CD14-positive monocyte (primary cell): Measurements from ENCODE around the gene RFNG. TPM values are rescaled to one million over a fixed set of nuclear protein-coding genes. Genes with fewer than 3 reads are reported as not detected.

Experiments used
- DNase-seq, 3 donors: peaks; one replicate each; pipeline ENCODE4 v3.0.0-alpha.2; 2011 to 2022
- H2AFZ ChIP-seq: 2 replicates; pipeline ENCODE4 v1.6.0; 2012; ENCODE audit warnings: mild to moderate bottlenecking, low read depth, low read length, inconsistent platforms; ENCODE audit not compliant: insufficient read depth, poor library complexity, severe bottlenecking
- H3K27ac ChIP-seq, 2 donors: 1 replicate in 1 of 2; 2 replicates in 1 of 2; pipeline ENCODE4 v1.5.1; 2012 to 2013; ENCODE audit warnings: low read length in 2 of 2, control low read depth in 1 of 2, inconsistent platforms in 1 of 2, low read depth in 1 of 2, mild to moderate bottlenecking in 1 of 2
- H3K27me3 ChIP-seq, 2 donors: one replicate each; pipeline versions ENCODE4 v1.6.0 to v1.6.1; 2011 to 2013; ENCODE audit warnings: low read length in 2 of 2; ENCODE audit not compliant: control insufficient read depth in 2 of 2, insufficient read depth in 2 of 2
- H3K36me3 ChIP-seq, 2 donors: replicated peaks in 1 of 2; 1 replicate in 1 of 2; 2 replicates in 1 of 2; pipeline versions ENCODE4 v1.5.1 to v1.6.1; 2012 to 2013; ENCODE audit warnings: low read length in 2 of 2, control low read depth in 1 of 2, inconsistent platforms in 1 of 2, mild to moderate bottlenecking in 1 of 2; ENCODE audit not compliant: insufficient read depth in 2 of 2, control insufficient read depth in 1 of 2
- H3K4me1 ChIP-seq, 2 donors: 1 replicate in 1 of 2; 2 replicates in 1 of 2; pipeline versions ENCODE4 v1.5.1 to v1.6.1; 2012 to 2013; ENCODE audit warnings: low read length in 2 of 2, control low read depth in 1 of 2, inconsistent platforms in 1 of 2, mild to moderate bottlenecking in 1 of 2, moderate library complexity in 1 of 2; ENCODE audit not compliant: insufficient read depth in 2 of 2, control insufficient read depth in 1 of 2
- H3K4me2 ChIP-seq: replicated peaks from 2 replicates; pipeline ENCODE3; 2012; ENCODE audit warnings: low read length, moderate library complexity, mild to moderate bottlenecking; ENCODE audit not compliant: poor library complexity, severe bottlenecking; ENCODE audit errors: extremely low read depth
- H3K4me3 ChIP-seq, 3 experiments: fragments of 200-600 bp in 1 of 3; sonication (generic) in 1 of 3; replicated peaks in 1 of 3; 1 replicate in 2 of 3; 2 replicates in 1 of 3; pipeline ENCODE4 v1.5.1; 2011 to 2013; ENCODE audit warnings: low read length in 3 of 3, mild to moderate bottlenecking in 3 of 3, control low read depth in 2 of 3, low read depth in 2 of 3, inconsistent platforms in 1 of 3, moderate library complexity in 1 of 3
- H3K79me2 ChIP-seq: 2 replicates; pipeline ENCODE4 v1.6.0; 2012; ENCODE audit warnings: mild to moderate bottlenecking, control low read depth, inconsistent platforms, low read length, moderate library complexity; ENCODE audit not compliant: insufficient read depth
- H3K9ac ChIP-seq: 2 replicates; pipeline ENCODE4 v1.6.0; 2017; ENCODE audit warnings: low read length, mild to moderate bottlenecking; ENCODE audit not compliant: insufficient read depth, poor library complexity, severe bottlenecking
- H3K9me3 ChIP-seq, 2 donors: replicated peaks in 1 of 2; 1 replicate in 1 of 2; 2 replicates in 1 of 2; pipeline versions ENCODE4 v1.5.1 to v1.6.1; 2012 to 2013; ENCODE audit warnings: low read length in 2 of 2, control low read depth in 1 of 2; ENCODE audit not compliant: control insufficient read depth in 1 of 2, insufficient read depth in 1 of 2
- H4K20me1 ChIP-seq: 2 replicates; pipeline ENCODE4 v1.6.0; 2012; ENCODE audit warnings: mild to moderate bottlenecking, low read length, control low read depth, moderate library complexity; ENCODE audit not compliant: insufficient read depth
- H3K27ac Mint-ChIP-seq, 7 donors: one replicate each; pipeline ENCODE4 v1.8.0; 2020; ENCODE audit warnings: mild to moderate bottlenecking in 7 of 7, mixed read lengths in 7 of 7, moderate library complexity in 6 of 7, inconsistent platforms in 2 of 7
- H3K27me3 Mint-ChIP-seq, 3 donors: one replicate each; pipeline ENCODE4 v1.8.0; 2021 to 2022; ENCODE audit warnings: low read depth in 3 of 3, mild to moderate bottlenecking in 3 of 3, mixed read lengths in 3 of 3, moderate library complexity in 3 of 3, inconsistent platforms in 1 of 3
- H3K36me3 Mint-ChIP-seq, 2 donors: one replicate each; pipeline ENCODE4 v1.8.0; 2020; ENCODE audit warnings: mixed read lengths in 2 of 2, inconsistent platforms in 1 of 2, mild to moderate bottlenecking in 1 of 2
- H3K4me1 Mint-ChIP-seq: one replicate; pipeline ENCODE4 v1.8.0; 2020; ENCODE audit warnings: mild to moderate bottlenecking, mixed read lengths
- H3K4me3 Mint-ChIP-seq, 2 donors: one replicate each; pipeline ENCODE4 v1.8.0; 2020; ENCODE audit warnings: mild to moderate bottlenecking in 2 of 2, mixed read lengths in 2 of 2, moderate library complexity in 1 of 2
- H3K9me3 Mint-ChIP-seq, 7 donors: one replicate each; pipeline ENCODE4 v1.8.0; 2020 to 2022; ENCODE audit warnings: mixed read lengths in 7 of 7, mild to moderate bottlenecking in 6 of 7, moderate library complexity in 6 of 7, inconsistent platforms in 2 of 7
- WGBS: methylation state at CpG from one replicate; pipeline ENCODE4 v1.1.5; 2013; ENCODE audit warnings: missing lambda C conversion rate; ENCODE audit not compliant: insufficient coverage; 5-methylcytosine and 5-hydroxymethylcytosine counted together
- intact Hi-C, 2 donors: fragments of 100-400 bp; cut with micrococcal nuclease; formaldehyde crosslinking; loops; one replicate each; pipeline versions ENCODE4 v1.15.0 to v1.15.1; 2023
- polyA plus RNA-seq, 3 donors: library from polyadenylated mRNA; depleted of rRNA in 1 of 3; unstranded in 2 of 3; stranded (reverse) in 1 of 3; fragments of 300-500 nt in 2 of 3; fragments of >200 nt in 1 of 3; fragmentation: Illumina TruSeq in 2 of 3; gene quantifications; 1 replicate in 2 of 3; 2 replicates in 1 of 3; pipeline ENCODE4 v1.2.3, GENCODE V29; 2012 to 2021
- TF ChIP-seq, protein P1 (sequence below): fragments of 200-600 bp; IDR thresholded peaks from one replicate; pipeline ENCODE4 v1.8.0; 2022; ENCODE audit warnings: antibody characterized with exemption, mild to moderate bottlenecking

The RFNG gene
- polyA plus RNA-seq, 3 donors, result 1.5 to 32.4 (median 4.1) TPM

DNA sequence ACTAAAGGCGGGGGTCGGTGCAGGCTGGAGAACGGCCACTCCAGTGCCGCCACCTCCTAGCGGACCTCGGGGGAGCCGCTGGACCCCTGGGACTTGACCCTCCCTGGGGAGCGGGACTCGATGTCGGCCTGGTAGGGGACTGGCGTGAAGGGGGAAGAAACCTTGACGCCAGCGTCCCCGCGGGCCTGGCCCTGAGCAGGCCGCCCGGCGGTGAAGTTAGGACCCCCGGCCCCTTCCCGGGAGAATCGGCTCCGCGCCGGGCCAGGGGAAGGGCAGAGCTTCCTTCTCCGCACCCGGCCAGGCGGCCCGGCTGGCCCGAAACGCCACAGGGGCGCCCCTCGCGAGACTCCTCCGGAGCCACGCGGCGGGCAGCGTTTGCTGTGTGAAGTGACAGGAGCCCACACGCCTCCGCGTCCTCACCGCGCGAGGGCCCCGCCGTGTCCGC is 13.6 kb upstream of the RFNG start:
- H3K79me2 ChIP-seq, result peaks cover 18% of the 10 kb centered on the region
- peaks cover 20 to 29% of the 10 kb centered on the region in 2 donors for H3K4me1 ChIP-seq
- no peaks in the 10 kb centered on the region for H3K27me3 ChIP-seq
- H3K9ac ChIP-seq, result peak overlapping the region; percentile 85
- H2AFZ ChIP-seq, result peak overlapping the region; percentile 68
- no peaks in the 10 kb centered on the region for H3K9me3 ChIP-seq
- Mint-ChIP-seq H3K4me3 (peak overlapping the region; percentile 62 to 69), H3K27ac (peak overlapping the region in 2 of 7 donors; percentile 25 to 41), H3K27me3 (no peaks in the 10 kb centered on the region), H3K9me3 (peaks cover 0 to 2% (median 0%) of the 10 kb centered on the region in 7 donors), H3K36me3 (peaks cover 11 to 19% of the 10 kb centered on the region in 2 donors), H3K4me1 (peaks cover 22% of the 10 kb centered on the region)
- H3K4me3 ChIP-seq, result peak overlapping the region; percentile 72 to 87 (median 75)
- 2% methylated on average over 47 of the region's 47 CpGs for WGBS
- H4K20me1 ChIP-seq, result peaks cover 7% of the 10 kb centered on the region
- TF ChIP-seq, protein P1, sequence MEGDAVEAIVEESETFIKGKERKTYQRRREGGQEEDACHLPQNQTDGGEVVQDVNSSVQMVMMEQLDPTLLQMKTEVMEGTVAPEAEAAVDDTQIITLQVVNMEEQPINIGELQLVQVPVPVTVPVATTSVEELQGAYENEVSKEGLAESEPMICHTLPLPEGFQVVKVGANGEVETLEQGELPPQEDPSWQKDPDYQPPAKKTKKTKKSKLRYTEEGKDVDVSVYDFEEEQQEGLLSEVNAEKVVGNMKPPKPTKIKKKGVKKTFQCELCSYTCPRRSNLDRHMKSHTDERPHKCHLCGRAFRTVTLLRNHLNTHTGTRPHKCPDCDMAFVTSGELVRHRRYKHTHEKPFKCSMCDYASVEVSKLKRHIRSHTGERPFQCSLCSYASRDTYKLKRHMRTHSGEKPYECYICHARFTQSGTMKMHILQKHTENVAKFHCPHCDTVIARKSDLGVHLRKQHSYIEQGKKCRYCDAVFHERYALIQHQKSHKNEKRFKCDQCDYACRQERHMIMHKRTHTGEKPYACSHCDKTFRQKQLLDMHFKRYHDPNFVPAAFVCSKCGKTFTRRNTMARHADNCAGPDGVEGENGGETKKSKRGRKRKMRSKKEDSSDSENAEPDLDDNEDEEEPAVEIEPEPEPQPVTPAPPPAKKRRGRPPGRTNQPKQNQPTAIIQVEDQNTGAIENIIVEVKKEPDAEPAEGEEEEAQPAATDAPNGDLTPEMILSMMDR, result no peak
- intact Hi-C loops, result loop anchor here in 1 of 2 donors (1.0 kb wide), 1 partner anchor 33 kb away; the partner anchor contains the start of gene FASN
- H3K36me3 ChIP-seq, result peaks cover 35% of the 10 kb centered on the region in 2 donors
- peak overlapping the region; percentile 97 for H3K4me2 ChIP-seq
- DNase-seq, result peak in 2 of 3 donors; percentile 3 to 22
- peak overlapping the region in 1 of 2 donors; percentile 63 for H3K27ac ChIP-seq

DNA sequence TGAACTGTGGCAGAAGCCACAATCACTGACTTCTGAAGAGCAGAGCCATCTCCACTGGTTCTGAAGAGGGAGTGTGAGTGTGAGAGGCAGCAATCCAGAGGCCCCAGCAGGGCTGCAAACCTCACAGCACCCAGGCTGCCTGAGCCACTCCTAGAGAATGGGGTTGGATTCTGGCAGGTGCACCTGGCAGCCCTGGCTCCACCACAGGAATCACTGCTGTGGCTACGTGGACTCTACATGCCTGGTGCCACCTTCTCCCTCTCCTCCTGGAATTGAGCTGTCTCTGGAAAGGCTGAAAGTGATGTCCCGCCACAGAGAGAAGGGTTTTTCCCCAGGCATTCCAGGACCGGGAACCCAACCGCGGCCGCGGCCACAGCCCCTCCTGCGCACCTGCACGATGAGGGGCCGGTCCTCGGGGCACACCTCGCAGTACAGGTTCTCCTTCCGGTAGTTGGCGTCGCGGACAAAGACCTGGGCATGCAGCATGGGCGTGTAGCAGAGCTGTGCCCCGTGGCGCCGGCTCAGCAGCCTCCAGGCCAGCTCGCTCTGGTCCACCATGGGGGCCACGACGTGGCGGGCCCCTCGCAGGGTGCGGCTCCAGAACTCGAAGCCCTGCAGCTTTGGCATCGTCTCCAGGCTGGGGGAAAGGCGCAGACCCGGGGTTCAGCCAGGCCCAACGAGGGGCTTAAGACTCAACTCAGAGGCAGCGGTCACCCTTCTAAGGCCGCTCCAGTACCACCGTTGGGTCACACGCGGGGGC is 13.0 kb upstream of the RFNG start:
- Histone ChIP-seq H3K36me3 (peaks cover 41% of the 10 kb centered on the region in 2 donors), H3K79me2 (peaks cover 18% of the 10 kb centered on the region), H3K4me3 (peak overlapping the region; percentile 72 to 87 (median 75)), H3K9me3 (no peaks in the 10 kb centered on the region), H2AFZ (peak overlapping the region; percentile 68), H3K9ac (peak overlapping the region; percentile 85), H4K20me1 (peaks cover 7% of the 10 kb centered on the region), H3K4me2 (peak overlapping the region; percentile 97), H3K27me3 (no peaks in the 10 kb centered on the region), H3K27ac (peak overlapping the region in 1 of 2 donors; percentile 63), H3K4me1 (peaks cover 20 to 29% of the 10 kb centered on the region in 2 donors)
- TF ChIP-seq, protein P1, result no peak
- Mint-ChIP-seq H3K4me1 (peaks cover 22% of the 10 kb centered on the region), H3K27me3 (no peaks in the 10 kb centered on the region), H3K9me3 (peaks cover 0 to 2% (median 0%) of the 10 kb centered on the region in 7 donors), H3K27ac (peak overlapping the region in 3 of 7 donors; percentile 25 to 68 (median 41)), H3K4me3 (peak overlapping the region; percentile 62 to 69), H3K36me3 (peaks cover 15 to 24% of the 10 kb centered on the region in 2 donors)
- no peak for DNase-seq
- WGBS, result 49% methylated on average over 32 of the region's 36 CpGs
- intact Hi-C loops, result loop anchor here in 1 of 2 donors (1.0 kb wide), 1 partner anchor 34 kb away; the partner anchor contains the start of gene FASN
